HEK293T (cell line): ENCODE results near the gene PSMD5.

Experiments
- ELF4 ChIP-seq: fragments of 450-650 bp; IDR thresholded peaks from 2 replicates; pipeline ENCODE4 v1.6.1; 2017; ENCODE audit warnings: antibody characterized with exemption
- FOXK2 ChIP-seq: fragments of 450-650 bp; IDR thresholded peaks from 2 replicates; pipeline ENCODE4 v1.6.1; 2016; ENCODE audit warnings: mild to moderate bottlenecking
- SP1 ChIP-seq: fragments of 450-650 bp; IDR thresholded peaks from 2 replicates; pipeline ENCODE4 v1.6.1; 2017

DNA sequence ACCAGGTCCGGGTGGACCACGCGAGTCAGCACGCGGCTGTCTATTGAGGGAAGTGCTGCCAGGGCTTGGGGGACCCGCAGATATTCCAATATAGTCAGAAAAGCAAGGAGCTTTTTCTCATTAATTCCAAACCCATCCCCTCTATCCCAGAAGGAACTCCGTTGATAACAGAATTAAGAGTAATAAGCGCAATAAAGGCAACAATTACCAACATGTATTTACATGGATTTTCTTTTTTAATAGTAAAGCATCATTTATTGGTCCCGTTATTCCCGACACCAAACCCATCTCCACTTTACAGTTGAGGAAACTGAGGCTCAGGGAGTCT lies 26.6 kb upstream of the PSMD5 start:
- TF ChIP-seq FOXK2: no peak
- no peak for TF ChIP-seq SP1
- no peak for TF ChIP-seq ELF4
